Body of pancreas (tissue), 4 donors: Measurements from ENCODE around the gene ABCC10. TPM values are rescaled to one million over a fixed set of nuclear protein-coding genes. Genes with fewer than 3 reads are reported as not detected.
A peak's percentile ranks its signal among the peaks of the same experiment; 100 is the strongest.
"Not testable (repeated sequence)": the region's sequence is repeated elsewhere in the genome, so short reads cannot be mapped to it uniquely, and the experiment has no call there.

Source experiments
- ATAC-seq: fragments of 150-250 bp; one replicate; pipeline ENCODE4 v1.9.1; 2016
- DNase-seq, 4 donors: peaks; one replicate each; pipeline ENCODE4 v3.0.0-alpha.2; 2019
- H3K27ac ChIP-seq, 4 donors: fragments of 200-600 bp; sonication (generic); 1 replicate in 3 of 4; 2 replicates in 1 of 4; pipeline versions ENCODE4 v1.5.1 to v1.6.1; 2016 to 2019; ENCODE audit warnings: mild to moderate bottlenecking in 1 of 4, mixed read lengths in 1 of 4, moderate library complexity in 1 of 4
- H3K27me3 ChIP-seq, 2 donors: fragments of 200-600 bp; sonication (generic); one replicate each; pipeline ENCODE4 v1.6.0; 2016; ENCODE audit warnings: mild to moderate bottlenecking in 1 of 2
- H3K36me3 ChIP-seq, 2 donors: fragments of 200-600 bp; sonication (generic); replicated peaks in 1 of 2; 2 replicates each; pipeline ENCODE4 v1.5.1; 2016; ENCODE audit warnings: low read depth in 2 of 2; ENCODE audit not compliant: insufficient read depth in 1 of 2
- H3K4me1 ChIP-seq: fragments of 200-600 bp; sonication (generic); one replicate; pipeline ENCODE4 v1.6.0; 2016
- H3K4me3 ChIP-seq, 2 donors: fragments of 200-600 bp; sonication (generic); 1 replicate in 1 of 2; 2 replicates in 1 of 2; pipeline ENCODE4 v1.5.1; 2016 to 2019
- H3K9me3 ChIP-seq, 3 donors: fragments of 200-600 bp; sonication (generic); 1 replicate in 2 of 3; 2 replicates in 1 of 3; pipeline ENCODE4 v1.5.1; 2016
- CTCF ChIP-seq, 7 experiments: fragments of 450-650 bp in 4 of 7; fragments of 200-600 bp in 3 of 7; sonication (generic) in 3 of 7; IDR thresholded peaks; one replicate each; pipeline ENCODE4 v1.5.1; 2016 to 2019; ENCODE audit warnings: antibody characterized with exemption in 7 of 7
- POLR2A ChIP-seq, 3 donors: fragments of 450-650 bp; IDR thresholded peaks; one replicate each; pipeline ENCODE4 v1.6.1; 2016; ENCODE audit warnings: antibody characterized with exemption in 3 of 3, mild to moderate bottlenecking in 2 of 3
- WGBS, 2 donors: methylation state at CpG; one replicate each; pipeline ENCODE4 v1.1.5; 2017; 5-methylcytosine and 5-hydroxymethylcytosine counted together
- intact Hi-C: fragments of 100-400 bp; cut with DNase I; formaldehyde crosslinking; loops from one replicate; pipeline ENCODE4 v1.15.1; 2023
- total RNA-seq, 2 donors: library from RNA; depleted of rRNA; stranded (reverse); fragments of >200 nt; gene quantifications; one replicate each; pipeline ENCODE4 v1.1.0, GENCODE V29; 2016

The ABCC10 gene
- total RNA-seq, 2 donors from 2014 or later, result 17.1 to 44.5 TPM

- intact Hi-C loops, result no loop called here
- WGBS, 2 donors, result 69 to 72% methylated on average over 3 of the region's 3 CpGs
- no peaks in the 10 kb centered on the region for H3K27me3 ChIP-seq
- peaks cover 2% of the 10 kb centered on the region for H3K4me1 ChIP-seq
- H3K36me3 ChIP-seq, result no peaks in the 10 kb centered on the region
- H3K9me3 ChIP-seq, result no peaks in the 10 kb centered on the region
- no peak overlapping the region for H3K4me3 ChIP-seq
- no peak for DNase-seq
- TF ChIP-seq POLR2A (IDR thresholded peaks at IDR 0.05) (no peak), CTCF (IDR thresholded peaks at IDR 0.05) (no peak)
- H3K27ac ChIP-seq, result no peak overlapping the region
- ATAC-seq, result no peak
These were observed 5.5 kb upstream of the ABCC10 start for GRCh38 chr6:43421831-43422230.

GRCh38 chr6:43425083-43425482 lies 2.3 kb upstream of the ABCC10 start:
- WGBS, 2 donors, result 93 to 98% methylated on average over 6 to 13 of the region's 33 CpGs
- H3K36me3 ChIP-seq, intact Hi-C loops, DNase-seq, H3K4me3 ChIP-seq, H3K27me3 ChIP-seq, ATAC-seq, H3K9me3 ChIP-seq, H3K27ac ChIP-seq: not testable (repeated sequence)
- peaks cover 21% of the 10 kb centered on the region for H3K4me1 ChIP-seq

GRCh38 chr6:43426928-43427405 lies 374 bp upstream of the ABCC10 start:
- peak overlapping the region; percentile 70 to 91 (median 88) for H3K27ac ChIP-seq
- no peaks in the 10 kb centered on the region for H3K36me3 ChIP-seq
- ATAC-seq (no peak), DNase-seq (no peak)
- WGBS, 2 donors, result 25 to 27% methylated on average over 23 of the region's 23 CpGs
- intact Hi-C loops, result no loop called here
- peak overlapping the region in 1 of 2 donors; percentile 54 for H3K4me3 ChIP-seq
- no peaks in the 10 kb centered on the region for H3K9me3 ChIP-seq
- H3K4me1 ChIP-seq, result peaks cover 23% of the 10 kb centered on the region
- no peaks in the 10 kb centered on the region for H3K27me3 ChIP-seq
- TF ChIP-seq CTCF (IDR thresholded peaks at IDR 0.05) (no peak), POLR2A (IDR thresholded peaks at IDR 0.05) (no peak)

- Histone ChIP-seq H3K9me3 (no peaks in the 10 kb centered on the region), H3K4me1 (peaks cover 23% of the 10 kb centered on the region), H3K4me3 (peak overlapping the region; percentile 54 to 84), H3K27me3 (no peaks in the 10 kb centered on the region), H3K36me3 (peaks cover 0 to 2% of the 10 kb centered on the region in 2 donors), H3K27ac (peak overlapping the region; percentile 70 to 91 (median 88))
- TF ChIP-seq CTCF (IDR thresholded peaks at IDR 0.05), result no peak
- TF ChIP-seq POLR2A (IDR thresholded peaks at IDR 0.05), result peak in 1 of 3 donors; percentile 32
- ATAC-seq (no peak), DNase-seq (no peak)
- intact Hi-C loops, result no loop called here
- 11 to 21% methylated on average over 5 to 12 of the region's 12 CpGs for WGBS, 2 donors
These were observed 800 bp downstream of the ABCC10 start for GRCh38 chr6:43428112-43428570.

- peak overlapping the region in 1 of 4 donors; percentile 89 for H3K27ac ChIP-seq
- H3K36me3 ChIP-seq, result peaks cover 0 to 2% of the 10 kb centered on the region in 2 donors
- peaks cover 23% of the 10 kb centered on the region for H3K4me1 ChIP-seq
- no peaks in the 10 kb centered on the region for H3K9me3 ChIP-seq
- no peaks in the 10 kb centered on the region for H3K27me3 ChIP-seq
- intact Hi-C loops, result no loop called here
- TF ChIP-seq CTCF (IDR thresholded peaks at IDR 0.05) (no peak), POLR2A (IDR thresholded peaks at IDR 0.05) (no peak)
- H3K4me3 ChIP-seq, result no peak overlapping the region
- WGBS, 2 donors, result 74 to 84% methylated on average over 3 of the region's 3 CpGs
- ATAC-seq, result no peak
- DNase-seq, result no peak
These were observed 1.5 kb downstream of the ABCC10 start for GRCh38 chr6:43428874-43429273.
